Measurements from ENCODE around the gene LDLRAD4.

LDLRAD4 gene

GRCh38 chr18:13573750-13574149 is 355.2 kb downstream of the LDLRAD4 start:
- Histone ChIP-seq H3K9me2 (replicated peaks; ENCODE audit: insufficient read depth, low read length) (no peaks in the 10 kb centered on the region), H4K20me1 (ENCODE audit: low read depth, low read length) (no peaks in the 10 kb centered on the region), H3K79me2 (ENCODE audit: insufficient read depth, low read length) (no peaks in the 10 kb centered on the region), H3K27ac (ENCODE audit: low read depth, low read length) (no peak overlapping the region), H3K36me3 (ENCODE audit: low read length) (no peaks in the 10 kb centered on the region), H3K9me3 (ENCODE audit: insufficient read depth, low read length) (no peaks in the 10 kb centered on the region), H3F3A (ENCODE audit: insufficient read depth) (peaks cover 16% of the 10 kb centered on the region), H3K9ac (ENCODE audit: low read length) (no peak overlapping the region), H2AFZ (ENCODE audit: low read depth, low read length, severe bottlenecking) (no peak overlapping the region), H3K4me3 (ENCODE audit: insufficient read depth, low read length, poor library complexity, severe bottlenecking) (no peak overlapping the region), H3K27me3 (ENCODE audit: low read length) (no peaks in the 10 kb centered on the region), H3K4me2 (ENCODE audit: low read depth, low read length, poor library complexity, severe bottlenecking) (no peak overlapping the region)
- TF ChIP-seq CTCF (IDR thresholded peaks at IDR 0.05; ENCODE audit: insufficient read depth, low read length, poor library complexity, severe bottlenecking) (no peak), EZH2phosphoT487 (conservative IDR thresholded peaks at IDR 0.05; ENCODE audit: low read length) (no peak)

- Histone ChIP-seq H3F3A (ENCODE audit: insufficient read depth) (peaks cover 16% of the 10 kb centered on the region), H3K36me3 (ENCODE audit: low read length) (no peaks in the 10 kb centered on the region), H3K79me2 (ENCODE audit: insufficient read depth, low read length) (no peaks in the 10 kb centered on the region), H3K27ac (ENCODE audit: low read depth, low read length) (no peak overlapping the region), H3K9me2 (replicated peaks; ENCODE audit: insufficient read depth, low read length) (no peaks in the 10 kb centered on the region), H4K20me1 (ENCODE audit: low read depth, low read length) (no peaks in the 10 kb centered on the region), H3K4me2 (ENCODE audit: low read depth, low read length, poor library complexity, severe bottlenecking) (no peak overlapping the region), H3K4me3 (ENCODE audit: insufficient read depth, low read length, poor library complexity, severe bottlenecking) (no peak overlapping the region), H3K27me3 (ENCODE audit: low read length) (no peaks in the 10 kb centered on the region), H3K9me3 (ENCODE audit: insufficient read depth, low read length) (no peaks in the 10 kb centered on the region), H3K9ac (ENCODE audit: low read length) (no peak overlapping the region), H2AFZ (ENCODE audit: low read depth, low read length, severe bottlenecking) (no peak overlapping the region)
- TF ChIP-seq CTCF (IDR thresholded peaks at IDR 0.05; ENCODE audit: insufficient read depth, low read length, poor library complexity, severe bottlenecking) (no peak), EZH2phosphoT487 (conservative IDR thresholded peaks at IDR 0.05; ENCODE audit: low read length) (no peak)
These were observed 355.8 kb downstream of the LDLRAD4 start for GRCh38 chr18:13574355-13574754.

DNA sequence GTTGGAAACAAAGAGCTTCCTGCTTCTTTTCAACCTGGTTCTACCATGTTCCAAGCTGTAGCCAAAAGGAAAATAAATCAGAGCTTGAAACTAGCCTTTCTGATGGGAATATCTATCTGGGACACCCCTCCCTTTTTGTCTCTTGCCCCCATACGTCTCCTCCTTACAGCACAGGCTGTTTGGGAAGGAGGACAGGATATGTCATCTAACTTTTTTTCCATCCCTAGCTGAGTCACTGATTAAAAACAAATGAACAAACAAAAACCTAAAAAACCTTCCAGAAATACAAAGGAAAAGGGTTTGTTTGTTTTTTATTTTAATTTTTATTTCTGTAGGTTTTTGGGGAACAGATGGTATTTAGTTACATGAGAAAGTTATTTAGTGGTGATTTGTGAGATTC is 356.2 kb downstream of the LDLRAD4 start:
- Histone ChIP-seq H3F3A (ENCODE audit: insufficient read depth) (peaks cover 16% of the 10 kb centered on the region), H3K4me3 (ENCODE audit: insufficient read depth, low read length, poor library complexity, severe bottlenecking) (no peak overlapping the region), H3K27me3 (ENCODE audit: low read length) (no peaks in the 10 kb centered on the region), H3K36me3 (ENCODE audit: low read length) (no peaks in the 10 kb centered on the region), H3K9me3 (ENCODE audit: insufficient read depth, low read length) (no peaks in the 10 kb centered on the region), H3K9me2 (replicated peaks; ENCODE audit: insufficient read depth, low read length) (no peaks in the 10 kb centered on the region), H3K79me2 (ENCODE audit: insufficient read depth, low read length) (no peaks in the 10 kb centered on the region), H4K20me1 (ENCODE audit: low read depth, low read length) (no peaks in the 10 kb centered on the region), H3K9ac (ENCODE audit: low read length) (no peak overlapping the region), H3K4me2 (ENCODE audit: low read depth, low read length, poor library complexity, severe bottlenecking) (no peak overlapping the region), H3K27ac (ENCODE audit: low read depth, low read length) (no peak overlapping the region), H2AFZ (ENCODE audit: low read depth, low read length, severe bottlenecking) (no peak overlapping the region)
- TF ChIP-seq EZH2phosphoT487 (conservative IDR thresholded peaks at IDR 0.05; ENCODE audit: low read length) (no peak), CTCF (IDR thresholded peaks at IDR 0.05; ENCODE audit: insufficient read depth, low read length, poor library complexity, severe bottlenecking) (no peak)

Data from SU-DHL-6 (cell line).